CD4-positive, CD25-positive, alpha-beta regulatory T cell (primary cell): ENCODE measurements around the gene EEF1AKMT1. TPM values are rescaled to one million over a fixed set of nuclear protein-coding genes. Genes with fewer than 3 reads are reported as not detected.

Experiments used
- ATAC-seq, 2 donors: fragments of 150-1000 bp; cut with Tn5 transposase; one replicate each; pipeline ENCODE4 v1.10.0; 2021; ENCODE audit warnings: low read depth in 2 of 2, moderate number of reproducible peaks in 2 of 2, moderate library complexity in 1 of 2
- DNase-seq, 3 donors: peaks; one replicate each; pipeline versions ENCODE4 v3.0.0 to v3.0.0-alpha.2; 2012 to 2022; ENCODE audit warnings: mixed read lengths in 1 of 3
- H3K27ac ChIP-seq: one replicate; pipeline ENCODE4 v1.7.0; 2013; ENCODE audit warnings: mild to moderate bottlenecking, low read length; ENCODE audit not compliant: insufficient read depth, poor library complexity, severe bottlenecking
- H3K27me3 ChIP-seq: one replicate; pipeline ENCODE4 v1.7.0; 2013; ENCODE audit warnings: low read length; ENCODE audit not compliant: control insufficient read depth, insufficient read depth
- H3K36me3 ChIP-seq: one replicate; pipeline ENCODE4 v1.7.0; 2013; ENCODE audit warnings: mild to moderate bottlenecking, low read length, moderate library complexity; ENCODE audit not compliant: control insufficient read depth, insufficient read depth
- H3K4me1 ChIP-seq: 2 replicates; pipeline ENCODE4 v1.7.0; 2013; ENCODE audit warnings: mild to moderate bottlenecking, low read length; ENCODE audit not compliant: insufficient read depth, control insufficient read depth, poor library complexity, severe bottlenecking
- H3K4me3 ChIP-seq: one replicate; pipeline ENCODE4 v1.7.0; 2013; ENCODE audit warnings: low read depth, mild to moderate bottlenecking, low read length, moderate library complexity
- H3K9me3 ChIP-seq, 2 experiments: 1 replicate in 1 of 2; 2 replicates in 1 of 2; pipeline ENCODE4 v1.7.0; 2013; ENCODE audit warnings: low read length in 2 of 2, mild to moderate bottlenecking in 1 of 2, moderate library complexity in 1 of 2; ENCODE audit not compliant: control insufficient read depth in 2 of 2
- H3K27ac Mint-ChIP-seq, 3 donors: one replicate each; pipeline ENCODE4 v1.8.0; 2020 to 2022; ENCODE audit warnings: mild to moderate bottlenecking in 3 of 3, mixed read lengths in 3 of 3, moderate library complexity in 2 of 3
- H3K27me3 Mint-ChIP-seq: one replicate; pipeline ENCODE4 v1.8.0; 2022; ENCODE audit warnings: mild to moderate bottlenecking, mixed read lengths
- H3K36me3 Mint-ChIP-seq: one replicate; pipeline ENCODE4 v1.8.0; 2020; ENCODE audit warnings: mixed read lengths
- H3K4me1 Mint-ChIP-seq, 4 donors: one replicate each; pipeline ENCODE4 v1.8.0; 2020 to 2022; ENCODE audit warnings: mixed read lengths in 4 of 4, mild to moderate bottlenecking in 1 of 4
- H3K4me3 Mint-ChIP-seq, 4 donors: one replicate each; pipeline ENCODE4 v1.8.0; 2020 to 2022; ENCODE audit warnings: mild to moderate bottlenecking in 4 of 4, mixed read lengths in 4 of 4, moderate library complexity in 3 of 4
- H3K9me3 Mint-ChIP-seq, 7 donors: one replicate each; pipeline ENCODE4 v1.8.0; 2020 to 2022; ENCODE audit warnings: mixed read lengths in 7 of 7, mild to moderate bottlenecking in 3 of 7, moderate library complexity in 2 of 7
- polyA plus RNA-seq, 4 donors: library from polyadenylated mRNA; unstranded; fragments of 300-500 nt; fragmentation: Illumina TruSeq; gene quantifications; one replicate each; pipeline ENCODE4 v1.2.3, GENCODE V29; 2021
- total RNA-seq: library from RNA; stranded (reverse); gene quantifications from one replicate; pipeline ENCODE4 v1.2.3, GENCODE V29; 2022

The EEF1AKMT1 gene
- total and polyA plus RNA-seq, 5 donors from 2014 or later: 3.0 to 22.4 (median 15.5) TPM

DNA sequence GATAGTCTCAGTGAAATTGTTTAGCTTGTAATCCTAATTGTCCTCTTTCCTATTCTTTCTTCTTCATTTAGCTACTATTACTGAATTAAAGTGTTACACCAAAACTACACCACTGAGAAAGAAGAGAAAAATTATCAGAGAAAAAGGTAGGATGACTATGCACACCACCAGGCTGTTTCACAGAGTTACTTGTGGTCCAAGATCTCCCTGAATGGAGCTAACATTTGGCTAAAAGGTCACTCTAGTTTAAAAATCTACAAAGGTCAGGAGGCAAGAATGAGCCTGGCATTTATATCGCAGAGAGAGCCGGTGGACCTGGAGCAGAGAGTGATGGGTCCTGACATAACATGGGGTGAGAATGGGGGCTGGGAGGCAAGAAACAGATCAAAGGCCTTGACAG, 37.0 kb upstream of the EEF1AKMT1 start:
- Mint-ChIP-seq H3K27me3 (no peaks in the 10 kb centered on the region), H3K27ac (no peak overlapping the region), H3K4me1 (peaks cover 0 to 9% (median 6%) of the 10 kb centered on the region in 4 donors), H3K4me3 (no peak overlapping the region), H3K36me3 (peaks cover 46% of the 10 kb centered on the region), H3K9me3 (peaks cover 0 to 1% (median 0%) of the 10 kb centered on the region in 7 donors)
- Histone ChIP-seq H3K27ac (no peak overlapping the region), H3K4me1 (no peaks in the 10 kb centered on the region), H3K36me3 (peaks cover 32% of the 10 kb centered on the region), H3K4me3 (no peak overlapping the region), H3K27me3 (no peaks in the 10 kb centered on the region), H3K9me3 (no peaks in the 10 kb centered on the region)
- no peak for ATAC-seq
- no peak for DNase-seq

DNA sequence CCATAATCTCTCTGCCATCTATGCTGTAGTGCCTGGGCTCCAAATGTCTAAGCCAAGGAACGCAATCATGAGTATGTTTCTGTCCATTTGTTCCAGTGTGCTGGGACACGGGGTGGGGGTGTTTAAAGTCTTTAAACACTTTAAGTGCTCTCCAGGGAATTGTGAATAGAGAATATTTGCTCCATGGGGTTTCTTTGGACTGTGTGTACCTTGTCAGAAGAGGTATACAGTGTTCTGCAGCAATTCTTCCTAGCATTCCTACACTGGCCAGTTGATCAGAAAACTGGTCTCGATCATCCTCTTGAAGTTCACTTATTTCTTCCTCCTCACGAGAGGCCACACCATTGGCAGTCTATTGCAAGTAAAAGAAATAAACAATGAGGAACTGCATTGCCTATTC, 35.1 kb upstream of the EEF1AKMT1 start:
- Mint-ChIP-seq H3K4me3 (no peak overlapping the region), H3K36me3 (peaks cover 45% of the 10 kb centered on the region), H3K27ac (peak overlapping the region in 1 of 3 donors; percentile 56), H3K9me3 (no peaks in the 10 kb centered on the region), H3K4me1 (peaks cover 0 to 22% (median 7%) of the 10 kb centered on the region in 4 donors), H3K27me3 (no peaks in the 10 kb centered on the region)
- no peaks in the 10 kb centered on the region for H3K9me3 ChIP-seq
- ATAC-seq: no peak
- no peak overlapping the region for H3K27ac ChIP-seq
- peaks cover 37% of the 10 kb centered on the region for H3K36me3 ChIP-seq
- H3K27me3 ChIP-seq: no peaks in the 10 kb centered on the region
- no peak for DNase-seq
- no peak overlapping the region for H3K4me3 ChIP-seq
- no peaks in the 10 kb centered on the region for H3K4me1 ChIP-seq

DNA sequence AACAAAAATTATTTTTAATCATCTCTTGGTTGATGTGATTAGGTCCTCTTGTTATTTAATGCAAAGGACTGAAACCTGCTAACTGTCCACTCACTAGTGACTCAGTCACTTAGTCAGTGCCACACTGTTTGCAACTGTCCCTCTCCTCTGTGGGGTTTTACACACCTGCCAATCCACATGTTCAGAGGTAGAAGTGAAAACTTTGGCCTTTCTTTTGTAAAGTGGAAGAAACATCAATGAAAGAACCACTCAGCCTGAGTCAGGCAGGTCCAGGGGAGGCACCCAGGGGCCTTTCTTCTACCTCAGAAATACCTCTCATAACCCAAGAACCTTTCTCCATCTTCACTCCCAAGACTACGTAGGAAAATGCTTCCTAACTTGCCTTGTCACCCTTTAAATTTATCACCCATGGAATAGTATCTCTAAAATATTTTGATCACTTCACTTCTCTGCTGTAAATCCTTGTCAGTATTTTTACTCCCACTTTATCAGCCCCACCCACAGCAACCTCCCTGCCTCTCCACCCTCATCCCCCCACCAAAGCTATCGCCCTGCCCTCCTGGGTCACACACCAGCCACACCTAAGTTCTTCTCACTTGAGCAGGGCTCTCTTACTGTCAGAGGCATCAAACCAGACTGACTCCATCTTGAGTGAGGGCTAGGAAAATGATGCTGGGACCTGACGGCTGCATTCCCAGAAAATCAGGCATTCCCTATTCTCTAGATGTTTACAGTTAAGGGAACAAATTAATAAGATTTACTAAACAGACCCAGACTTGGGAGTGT, 29.6 kb upstream of the EEF1AKMT1 start:
- no peak overlapping the region for H3K4me3 Mint-ChIP-seq
- peaks cover 51% of the 10 kb centered on the region for H3K36me3 ChIP-seq
- no peak for ATAC-seq

DNA sequence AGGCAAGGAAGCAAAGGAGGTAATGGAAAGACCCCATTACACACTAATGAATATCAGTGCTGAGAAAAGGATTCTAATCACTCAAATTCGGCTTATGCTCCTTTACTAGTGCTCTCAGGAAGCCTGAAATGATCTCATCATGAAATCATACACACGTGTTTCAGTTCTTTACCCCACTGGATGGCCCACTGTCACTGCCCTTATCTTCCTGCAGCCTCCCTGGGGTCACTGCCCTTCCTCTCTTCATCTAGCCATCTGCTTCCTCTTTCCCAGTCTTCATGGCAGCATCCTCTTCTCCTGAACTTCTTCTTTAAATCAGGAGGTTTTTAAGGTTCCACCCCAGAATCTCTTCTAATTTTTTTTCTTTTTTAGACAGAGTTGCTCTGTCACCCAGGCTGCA, 27.9 kb upstream of the EEF1AKMT1 start:
- Histone ChIP-seq H3K36me3 (peaks cover 39% of the 10 kb centered on the region), H3K27me3 (no peaks in the 10 kb centered on the region), H3K27ac (no peak overlapping the region), H3K9me3 (no peaks in the 10 kb centered on the region), H3K4me3 (no peak overlapping the region), H3K4me1 (no peaks in the 10 kb centered on the region)
- ATAC-seq: no peak
- Mint-ChIP-seq H3K27ac (peak overlapping the region in 2 of 3 donors; percentile 64 to 87), H3K27me3 (no peaks in the 10 kb centered on the region), H3K4me3 (no peak overlapping the region), H3K4me1 (peaks cover 13 to 16% (median 15%) of the 10 kb centered on the region in 4 donors), H3K9me3 (no peaks in the 10 kb centered on the region), H3K36me3 (peaks cover 26% of the 10 kb centered on the region)
- no peak for DNase-seq

More for the DNA sequence above, 29.6 kb upstream of the EEF1AKMT1 start:
- Histone ChIP-seq H3K9me3 (no peaks in the 10 kb centered on the region), H3K27me3 (no peaks in the 10 kb centered on the region), H3K4me1 (no peaks in the 10 kb centered on the region), H3K4me3 (no peak overlapping the region), H3K27ac (no peak overlapping the region)
- Mint-ChIP-seq H3K27ac (peak overlapping the region in 2 of 3 donors; percentile 4 to 62), H3K36me3 (peaks cover 18% of the 10 kb centered on the region), H3K27me3 (no peaks in the 10 kb centered on the region), H3K4me1 (peaks cover 0 to 12% (median 3%) of the 10 kb centered on the region in 4 donors), H3K9me3 (no peaks in the 10 kb centered on the region)
- no peak for DNase-seq

DNA sequence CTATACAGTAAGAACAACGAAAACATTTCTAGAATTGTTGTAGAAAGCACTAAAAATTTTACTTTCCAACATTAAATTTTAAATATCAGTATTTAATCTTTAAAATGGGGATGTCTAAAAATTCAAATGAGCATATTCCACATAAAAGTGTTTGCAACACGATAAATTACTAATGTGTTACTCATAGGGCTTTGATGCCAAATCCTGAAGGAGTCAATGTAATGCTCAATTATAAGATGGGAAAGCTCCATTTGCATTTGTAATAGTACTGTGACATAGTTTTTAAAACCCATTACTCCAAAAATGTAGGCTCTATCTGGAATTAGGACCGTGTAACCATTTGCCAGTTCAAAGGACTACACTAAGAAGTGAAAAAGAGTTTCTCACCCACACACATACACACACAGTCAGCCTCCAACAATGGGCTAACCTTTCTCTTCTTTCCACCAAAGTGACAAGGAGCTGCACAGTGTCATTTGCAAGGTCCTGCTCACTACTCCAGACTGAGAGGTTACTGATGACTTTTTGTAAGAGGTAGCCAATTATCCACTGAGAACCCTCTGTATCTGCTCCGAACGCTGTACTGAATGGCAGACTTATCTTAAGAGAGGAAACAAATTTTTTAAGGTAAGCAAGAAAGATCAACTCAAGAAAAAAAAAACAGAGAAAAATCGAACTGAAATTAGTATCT, 26.1 kb upstream of the EEF1AKMT1 start:
- no peak overlapping the region for H3K4me3 Mint-ChIP-seq
- H3K4me1 Mint-ChIP-seq: peaks cover 11 to 16% (median 13%) of the 10 kb centered on the region in 4 donors
- H3K27ac ChIP-seq: no peak overlapping the region
- no peak for ATAC-seq
- H3K27ac Mint-ChIP-seq: peak overlapping the region in 1 of 3 donors; percentile 15
- H3K36me3 ChIP-seq: peaks cover 44% of the 10 kb centered on the region
- H3K4me1 ChIP-seq: no peaks in the 10 kb centered on the region
- no peaks in the 10 kb centered on the region for H3K27me3 ChIP-seq
- H3K9me3 ChIP-seq: no peaks in the 10 kb centered on the region
- H3K27me3 Mint-ChIP-seq: no peaks in the 10 kb centered on the region
- no peaks in the 10 kb centered on the region for H3K9me3 Mint-ChIP-seq
- DNase-seq: no peak
- no peak overlapping the region for H3K4me3 ChIP-seq
- peaks cover 25% of the 10 kb centered on the region for H3K36me3 Mint-ChIP-seq

DNA sequence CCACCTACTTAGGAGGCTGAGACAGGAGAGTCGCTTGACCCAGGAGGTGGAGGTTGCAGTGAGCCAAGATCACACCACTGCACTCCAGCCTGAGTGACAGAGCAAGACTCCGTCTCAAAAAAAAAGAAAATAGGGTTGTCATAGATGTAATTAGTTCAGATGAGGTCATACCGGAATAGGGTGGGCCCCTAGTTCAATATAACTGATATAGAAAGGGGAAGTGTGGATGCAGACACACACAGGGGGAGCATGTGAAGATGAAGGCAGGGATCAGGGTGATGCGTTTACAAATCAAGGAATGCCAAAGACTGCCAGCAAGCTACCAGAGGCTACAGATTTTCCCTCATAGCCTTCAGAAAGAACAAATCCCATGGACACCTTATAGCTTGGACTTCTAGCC, 24.3 kb upstream of the EEF1AKMT1 start:
- H3K4me1 Mint-ChIP-seq: peaks cover 10 to 15% (median 13%) of the 10 kb centered on the region in 4 donors
- H3K36me3 Mint-ChIP-seq: peaks cover 40% of the 10 kb centered on the region
- H3K27ac Mint-ChIP-seq: peak overlapping the region in 1 of 3 donors; percentile 65
- no peaks in the 10 kb centered on the region for H3K27me3 Mint-ChIP-seq
- no peaks in the 10 kb centered on the region for H3K9me3 ChIP-seq
- no peak for ATAC-seq
- no peak overlapping the region for H3K4me3 ChIP-seq
- H3K9me3 Mint-ChIP-seq: no peaks in the 10 kb centered on the region
- no peak overlapping the region for H3K4me3 Mint-ChIP-seq
- no peak for DNase-seq
- H3K27me3 ChIP-seq: no peaks in the 10 kb centered on the region
- peaks cover 58% of the 10 kb centered on the region for H3K36me3 ChIP-seq
- H3K4me1 ChIP-seq: no peaks in the 10 kb centered on the region
- no peak overlapping the region for H3K27ac ChIP-seq

DNA sequence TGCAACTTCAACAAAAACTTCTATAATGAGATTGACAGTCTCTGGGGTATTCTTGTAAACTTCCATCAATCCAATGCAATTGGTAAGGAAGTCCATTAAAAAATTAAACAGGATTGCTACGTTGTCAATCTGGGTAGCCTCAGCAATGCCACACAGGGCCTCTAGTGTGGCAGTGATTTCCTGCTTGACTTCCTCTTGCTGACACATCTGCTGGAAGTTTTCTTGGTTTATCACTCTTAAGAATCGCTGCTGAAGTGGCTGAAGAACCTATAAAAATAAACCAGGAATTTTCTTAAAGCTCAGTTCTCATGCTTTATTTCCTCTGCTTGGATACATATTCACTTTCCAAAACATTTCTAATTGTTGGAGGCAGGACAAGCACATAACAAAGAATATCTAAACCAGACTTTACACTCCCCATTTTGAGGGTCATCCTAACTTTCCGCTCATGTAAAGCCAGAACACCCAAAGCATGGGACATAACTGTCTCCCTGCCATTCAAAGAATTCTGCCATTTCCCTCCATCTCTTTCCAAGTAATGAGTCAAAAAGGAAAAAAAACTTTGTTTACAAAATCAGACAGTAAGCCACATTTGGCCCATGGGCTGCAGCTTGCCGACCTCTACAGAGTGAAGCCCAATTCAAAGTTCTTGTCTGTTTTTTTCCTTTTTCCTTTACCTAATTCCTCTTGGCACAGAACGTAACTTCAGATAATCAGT, 23.2 kb upstream of the EEF1AKMT1 start:
- Histone ChIP-seq H3K27ac (no peak overlapping the region), H3K36me3 (peaks cover 56% of the 10 kb centered on the region), H3K4me1 (no peaks in the 10 kb centered on the region), H3K9me3 (no peaks in the 10 kb centered on the region), H3K4me3 (no peak overlapping the region), H3K27me3 (no peaks in the 10 kb centered on the region)
- ATAC-seq (no peak), DNase-seq (peak in 1 of 3 donors; percentile 11)
- peaks cover 41% of the 10 kb centered on the region for H3K36me3 Mint-ChIP-seq
- H3K27ac Mint-ChIP-seq: peak overlapping the region in 2 of 3 donors; percentile 65 to 80
- peaks cover 10 to 15% (median 13%) of the 10 kb centered on the region in 4 donors for H3K4me1 Mint-ChIP-seq
- no peaks in the 10 kb centered on the region for H3K27me3 Mint-ChIP-seq
- H3K9me3 Mint-ChIP-seq: no peaks in the 10 kb centered on the region
- no peak overlapping the region for H3K4me3 Mint-ChIP-seq
